ENCODE measurements around the gene AK8. TPM values are rescaled to one million over a fixed set of nuclear protein-coding genes. Genes with fewer than 3 reads are reported as not detected.

AK8 gene
- total and polyA plus RNA-seq, 9 of the 15 experiments (the other 6 are each of a cell fraction or from before 2014, with no cell fraction given): 0.06 to 0.37 TPM; not detected in 7

DNA sequence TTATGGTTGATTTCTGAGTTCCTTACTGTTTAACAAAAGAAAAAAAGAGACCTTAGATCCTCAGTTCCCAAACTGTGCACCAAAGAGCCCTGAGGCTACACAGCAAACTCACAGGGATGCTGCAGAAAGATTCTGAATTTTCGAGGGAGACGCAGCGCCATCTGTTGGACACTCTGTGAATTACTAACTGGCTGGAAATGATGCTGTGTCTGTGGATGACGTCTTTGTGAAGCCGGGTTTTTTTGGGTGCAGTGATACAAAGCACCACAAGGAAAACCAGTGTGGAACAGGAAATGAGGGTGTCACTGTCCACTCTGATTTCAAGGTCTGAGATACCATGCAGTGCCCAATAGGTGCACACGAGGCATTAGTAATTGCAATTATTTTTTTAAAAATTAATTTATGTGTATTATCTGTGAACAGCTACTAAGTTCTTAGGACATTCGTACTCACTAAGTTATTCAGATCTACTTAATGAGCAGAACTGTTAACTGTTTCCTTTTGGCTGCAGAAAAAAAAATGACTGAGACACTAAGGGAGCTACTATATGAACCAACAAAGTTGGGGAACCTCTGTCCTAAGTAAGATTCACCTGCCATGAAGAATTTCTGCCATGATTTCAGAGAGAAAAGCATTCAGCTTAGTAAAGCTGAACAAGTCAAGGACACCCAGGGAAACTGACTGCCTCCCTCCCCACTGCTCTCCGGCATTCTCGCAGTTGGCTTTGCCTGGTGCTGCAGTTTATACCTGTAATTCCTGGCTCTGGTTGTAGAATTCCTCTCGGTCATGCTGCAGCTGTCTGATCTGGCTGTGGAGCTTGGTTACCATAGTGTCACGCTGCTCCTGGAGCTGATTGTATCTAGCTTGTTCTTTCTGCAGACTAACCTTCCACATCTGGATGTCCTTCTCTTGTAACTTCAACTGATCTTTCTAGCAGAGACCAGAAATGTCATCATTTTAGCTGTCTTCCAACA lies 24.1 kb upstream of the AK8 start (continued):
- TF ChIP-seq U2AF2 (optimal IDR thresholded peaks at IDR 0.05; ENCODE audit: low read depth, low read length) (no peak), CTBP1 (IDR thresholded peaks at IDR 0.05; ENCODE audit: borderline replicate concordance) (peak; percentile 65; the same call in 1 of the 2 replicates), RCOR1 (IDR thresholded peaks at IDR 0.05; ENCODE audit: borderline replicate concordance in 1 of 2, low read depth in 2 of 2, low read length in 2 of 2) (peak in 1 of 2 experiments; percentile 92; a peak in 2 of 4 replicates), MITF (IDR thresholded peaks at IDR 0.05) (no peak), XRCC5 (IDR thresholded peaks at IDR 0.05; ENCODE audit: low read depth, low read length) (peak; percentile 70; the same call in 1 of the 2 replicates), CBFA2T2 (conservative IDR thresholded peaks at IDR 0.05) (no peak), ETV1 (tag; conservative IDR thresholded peaks at IDR 0.05; ENCODE audit: low read depth) (peak; percentile 62), ZNF57 (CRISPR knock-in tag; IDR thresholded peaks at IDR 0.05) (no peak), ARNT (IDR thresholded peaks at IDR 0.05) (peak in 1 of 2 experiments; percentile 48; a peak in 1 of 4 replicates), SMC3 (conservative IDR thresholded peaks at IDR 0.05; ENCODE audit: insufficient read depth, low read depth, low read length) (peak; percentile 41; the same call in 1 of the 2 replicates), GABPB1 (CRISPR knock-in tag; IDR thresholded peaks at IDR 0.05) (0 out of 2 replicates have a peak, but pooled peaks have one; percentile 42), KHSRP (IDR thresholded peaks at IDR 0.05) (no peak), ZNF184 (CRISPR knock-in tag; IDR thresholded peaks at IDR 0.05) (no peak), HDAC2 (IDR thresholded peaks at IDR 0.05) (0 out of 2 replicates have a peak, but pooled peaks have one; percentile 34), GABPA (tag; conservative IDR thresholded peaks at IDR 0.05; ENCODE audit: low read depth) (peak; percentile 39), ATF7 (IDR thresholded peaks at IDR 0.05) (peak; percentile 92), CREM (IDR thresholded peaks at IDR 0.05; ENCODE audit: low read depth) (peak; percentile 85)

Measured in K562 (cell line).